Adrenal gland (tissue), 5 donors: ENCODE data around the gene PTCD1.
"Not testable (repeated sequence)": the region's sequence is repeated elsewhere in the genome, so short reads cannot be mapped to it uniquely, and the experiment has no call there.

ENCODE experiments used
- CTCF ChIP-seq, 6 experiments: fragments of 450-650 bp in 4 of 6; fragments of 200-600 bp in 2 of 6; sonication (generic) in 1 of 6; IDR thresholded peaks; 1 replicate in 5 of 6; 2 replicates in 1 of 6; pipeline versions ENCODE4 v1.5.1 to v1.8.0; 2016 to 2021; ENCODE audit warnings: antibody characterized with exemption in 6 of 6, mild to moderate bottlenecking in 2 of 6, moderate library complexity in 1 of 6
- POLR2A ChIP-seq, 2 donors: fragments of 450-650 bp; IDR thresholded peaks; one replicate each; pipeline ENCODE4 v1.6.1; 2017; ENCODE audit warnings: antibody characterized with exemption in 2 of 2, mild to moderate bottlenecking in 2 of 2, moderate library complexity in 1 of 2
- donor health status: DM: no; HTN: no; CAD: no.

- TF ChIP-seq CTCF, POLR2A (IDR thresholded peaks at IDR 0.05): not testable (repeated sequence)
Observed at GRCh38 chr7:99379693-99380031, 58.9 kb downstream of the PTCD1 start.
